ENCODE results near the gene EIF4G3. TPM values are rescaled to one million over a fixed set of nuclear protein-coding genes. Genes with fewer than 3 reads are reported as not detected.

Gene EIF4G3
- total RNA-seq, 1 experiment from 2014 or later = 87.6 TPM

- no peaks in the 10 kb centered on the region for H3K9me3 Mint-ChIP-seq (ENCODE audit: unreplicated experiment)
- POLR2A ChIA-PET = no interaction called here
- H3K4me1 Mint-ChIP-seq (ENCODE audit: insufficient read depth, unreplicated experiment) = peaks cover 18% of the 10 kb centered on the region
- no peaks in the 10 kb centered on the region for H3K27me3 Mint-ChIP-seq (ENCODE audit: insufficient read depth, unreplicated experiment)
- no peak overlapping the region for H3K27ac Mint-ChIP-seq (ENCODE audit: low read depth, unreplicated experiment)
- no peak for DNase-seq (ENCODE audit: unreplicated experiment)
- no peak for TF ChIP-seq CTCF (IDR thresholded peaks at IDR 0.05; ENCODE audit: unreplicated experiment)
- peaks cover 18% of the 10 kb centered on the region for H3K36me3 Mint-ChIP-seq (ENCODE audit: insufficient read depth, unreplicated experiment)
- no TSS peak for BruUV-seq (replicated peaks)
- H3K4me3 Mint-ChIP-seq (ENCODE audit: unreplicated experiment) = no peak overlapping the region
- intact Hi-C loops (cut with micrococcal nuclease) = no loop called here
- CTCF ChIA-PET = interaction anchor here (0.6 kb wide), 1 partner anchor 170 kb away, joined by 3 read pairs; no protein-coding TSS in a partner anchor
These were observed 229.3 kb downstream of the EIF4G3 start for GRCh38 chr1:20947409-20947808.

- Mint-ChIP-seq H3K4me1 (ENCODE audit: insufficient read depth, unreplicated experiment) (no peaks in the 10 kb centered on the region), H3K9me3 (ENCODE audit: unreplicated experiment) (no peaks in the 10 kb centered on the region), H3K27ac (ENCODE audit: low read depth, unreplicated experiment) (no peak overlapping the region), H3K27me3 (ENCODE audit: insufficient read depth, unreplicated experiment) (no peaks in the 10 kb centered on the region), H3K4me3 (ENCODE audit: unreplicated experiment) (no peak overlapping the region), H3K36me3 (ENCODE audit: insufficient read depth, unreplicated experiment) (peaks cover 46% of the 10 kb centered on the region)
- no TSS peak for BruUV-seq (replicated peaks)
- POLR2A ChIA-PET = interaction anchor here (0.6 kb wide), 1 partner anchor 170 kb away, joined by 3 read pairs; no protein-coding TSS in a partner anchor
- no peak for DNase-seq (ENCODE audit: unreplicated experiment)
- CTCF ChIA-PET = interaction anchor here (1.2 kb wide), 1 partner anchor 10 kb away, joined by 4 read pairs; no protein-coding TSS in a partner anchor
- intact Hi-C loops (cut with micrococcal nuclease) = no loop called here
- TF ChIP-seq CTCF (IDR thresholded peaks at IDR 0.05; ENCODE audit: unreplicated experiment) = no peak
These were observed 240.1 kb downstream of the EIF4G3 start for GRCh38 chr1:20936621-20937020.

- H3K36me3 Mint-ChIP-seq (ENCODE audit: insufficient read depth, unreplicated experiment) = peaks cover 42% of the 10 kb centered on the region
- H3K27ac Mint-ChIP-seq (ENCODE audit: low read depth, unreplicated experiment) = no peak overlapping the region
- DNase-seq (ENCODE audit: unreplicated experiment) = no peak
- CTCF ChIA-PET = interaction anchor here (1.2 kb wide), 1 partner anchor 10 kb away, joined by 4 read pairs; no protein-coding TSS in a partner anchor
- no peaks in the 10 kb centered on the region for H3K4me1 Mint-ChIP-seq (ENCODE audit: insufficient read depth, unreplicated experiment)
- no TSS peak for BruUV-seq (replicated peaks)
- H3K27me3 Mint-ChIP-seq (ENCODE audit: insufficient read depth, unreplicated experiment) = no peaks in the 10 kb centered on the region
- no peaks in the 10 kb centered on the region for H3K9me3 Mint-ChIP-seq (ENCODE audit: unreplicated experiment)
- TF ChIP-seq CTCF (IDR thresholded peaks at IDR 0.05; ENCODE audit: unreplicated experiment) = no peak
- POLR2A ChIA-PET = interaction anchor here (0.6 kb wide), 2 partner anchors 169 to 444 kb away, joined by 3 read pairs; no protein-coding TSS in a partner anchor
- intact Hi-C loops (cut with micrococcal nuclease) = no loop called here
- no peak overlapping the region for H3K4me3 Mint-ChIP-seq (ENCODE audit: unreplicated experiment)
These were observed 240.5 kb downstream of the EIF4G3 start for GRCh38 chr1:20936216-20936615.

- H3K9me3 Mint-ChIP-seq (ENCODE audit: unreplicated experiment) = no peaks in the 10 kb centered on the region
These were observed 241.0 kb downstream of the EIF4G3 start for GRCh38 chr1:20935717-20936116.

More at GRCh38 chr1:20935717-20936116, 241.0 kb downstream of the EIF4G3 start:
- Mint-ChIP-seq H3K4me3 (ENCODE audit: unreplicated experiment) (no peak overlapping the region), H3K36me3 (ENCODE audit: insufficient read depth, unreplicated experiment) (peaks cover 37% of the 10 kb centered on the region), H3K4me1 (ENCODE audit: insufficient read depth, unreplicated experiment) (no peaks in the 10 kb centered on the region), H3K27me3 (ENCODE audit: insufficient read depth, unreplicated experiment) (no peaks in the 10 kb centered on the region), H3K27ac (ENCODE audit: low read depth, unreplicated experiment) (no peak overlapping the region)
- DNase-seq (ENCODE audit: unreplicated experiment) = no peak
- no TSS peak for BruUV-seq (replicated peaks)
- intact Hi-C loops (cut with micrococcal nuclease) = no loop called here
- ChIA-PET CTCF (interaction anchor here (1.2 kb wide), 1 partner anchor 11 kb away, joined by 4 read pairs; no protein-coding TSS in a partner anchor), POLR2A (interaction anchor here (0.6 kb wide), 1 partner anchor 444 kb away, joined by 3 read pairs; no protein-coding TSS in a partner anchor)
- TF ChIP-seq CTCF (IDR thresholded peaks at IDR 0.05; ENCODE audit: unreplicated experiment) = no peak

Measured in MCF 10A (cell line).